ENCODE measurements around the gene MSMO1. TPM values are rescaled to one million over a fixed set of nuclear protein-coding genes. Genes with fewer than 3 reads are reported as not detected.

Gene MSMO1
- total RNA-seq, 2 experiments from 2014 or later, result 41.6 to 91.5 TPM

DNA sequence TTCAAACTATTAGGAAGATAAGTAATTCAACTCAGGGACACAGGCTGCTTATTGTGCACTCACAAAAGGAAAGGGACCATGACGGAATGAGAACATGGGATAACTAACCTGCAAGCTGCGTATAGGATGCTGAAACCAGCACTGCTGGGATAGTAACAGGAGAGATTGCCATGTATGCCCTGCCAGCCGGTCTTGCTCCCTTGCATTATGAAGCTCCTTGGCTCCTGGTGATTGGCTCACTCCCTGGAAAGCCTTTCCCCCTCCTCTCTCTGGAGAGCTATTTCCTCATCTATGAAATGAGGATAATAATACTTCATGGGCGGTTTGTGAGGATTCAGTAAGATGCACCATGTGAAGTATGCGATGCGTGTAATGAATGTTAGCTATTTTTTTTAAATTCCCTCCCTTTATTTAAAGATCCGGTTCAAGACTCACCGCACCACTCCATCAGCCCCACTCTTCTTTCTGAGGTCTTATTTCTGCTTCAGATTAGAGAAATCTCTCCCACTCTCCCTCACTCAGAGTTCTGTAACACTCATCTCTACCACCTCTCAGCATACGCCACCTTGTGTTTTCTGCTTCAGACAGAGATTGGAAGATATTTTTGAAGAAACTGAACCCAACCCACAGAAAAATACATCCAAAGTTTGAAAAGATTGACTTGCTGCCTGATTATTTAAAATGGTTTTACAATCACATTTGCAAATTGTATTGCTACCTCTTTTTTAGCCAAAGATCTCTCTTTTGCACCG is 18.4 kb downstream of the MSMO1 start:
- H3K79me2 ChIP-seq (ENCODE audit: insufficient read depth, low read depth, low read length), result no peaks in the 10 kb centered on the region
- CTCF ChIA-PET (ENCODE audit: unreplicated experiment), result interaction anchor here (1.0 to 1.1 kb wide), 2 partner anchors 18 to 215 kb away, joined by 4 to 5 read pairs; partner anchors contain the start of gene MSMO1
- no peaks in the 10 kb centered on the region for H3K9me2 ChIP-seq (ENCODE audit: insufficient read depth, low read length)
- peaks cover 2% of the 10 kb centered on the region; the same call in 1 of the 2 replicates for H4K20me1 ChIP-seq (ENCODE audit: insufficient read depth, low read length)
- peaks cover 33% of the 10 kb centered on the region for H3K36me3 ChIP-seq (ENCODE audit: insufficient read depth, low read length)
- H2AFZ ChIP-seq (ENCODE audit: low read length), result no peak overlapping the region
- no peak overlapping the region for H3K4me3 ChIP-seq (ENCODE audit: low read depth, low read length, poor library complexity, severe bottlenecking)
- no peak for TF ChIP-seq EZH2phosphoT487 (IDR thresholded peaks at IDR 0.05; ENCODE audit: borderline replicate concordance, low read depth, low read length)
- TF ChIP-seq, protein P1, sequence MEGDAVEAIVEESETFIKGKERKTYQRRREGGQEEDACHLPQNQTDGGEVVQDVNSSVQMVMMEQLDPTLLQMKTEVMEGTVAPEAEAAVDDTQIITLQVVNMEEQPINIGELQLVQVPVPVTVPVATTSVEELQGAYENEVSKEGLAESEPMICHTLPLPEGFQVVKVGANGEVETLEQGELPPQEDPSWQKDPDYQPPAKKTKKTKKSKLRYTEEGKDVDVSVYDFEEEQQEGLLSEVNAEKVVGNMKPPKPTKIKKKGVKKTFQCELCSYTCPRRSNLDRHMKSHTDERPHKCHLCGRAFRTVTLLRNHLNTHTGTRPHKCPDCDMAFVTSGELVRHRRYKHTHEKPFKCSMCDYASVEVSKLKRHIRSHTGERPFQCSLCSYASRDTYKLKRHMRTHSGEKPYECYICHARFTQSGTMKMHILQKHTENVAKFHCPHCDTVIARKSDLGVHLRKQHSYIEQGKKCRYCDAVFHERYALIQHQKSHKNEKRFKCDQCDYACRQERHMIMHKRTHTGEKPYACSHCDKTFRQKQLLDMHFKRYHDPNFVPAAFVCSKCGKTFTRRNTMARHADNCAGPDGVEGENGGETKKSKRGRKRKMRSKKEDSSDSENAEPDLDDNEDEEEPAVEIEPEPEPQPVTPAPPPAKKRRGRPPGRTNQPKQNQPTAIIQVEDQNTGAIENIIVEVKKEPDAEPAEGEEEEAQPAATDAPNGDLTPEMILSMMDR (conservative IDR thresholded peaks at IDR 0.05; ENCODE audit: low read length), result peak; percentile 64
- intact Hi-C loops (cut with micrococcal nuclease; ENCODE audit: unreplicated experiment), result loop anchor here (1.0 kb wide), 1 partner anchor 215 kb away; no protein-coding TSS in a partner anchor
- no peak overlapping the region for H3K27ac ChIP-seq (ENCODE audit: low read depth, low read length, poor library complexity, severe bottlenecking)
- H3K9me3 ChIP-seq (ENCODE audit: low read length), result no peaks in the 10 kb centered on the region
- POLR2A ChIA-PET, result interaction anchor here (0.5 to 1.6 kb wide), 5 partner anchors 12 to 281 kb away, joined by 3 to 8 read pairs (median 3); partner anchors contain the start of gene TMEM192
- BruUV-seq (replicated peaks), result no TSS peak
- H3K4me1 ChIP-seq (ENCODE audit: insufficient read depth, low read length, poor library complexity, severe bottlenecking), result no peaks in the 10 kb centered on the region
- no peak for DNase-seq (ENCODE audit: low spot score)
- H3K4me2 ChIP-seq (ENCODE audit: low read length), result no peak overlapping the region

DNA sequence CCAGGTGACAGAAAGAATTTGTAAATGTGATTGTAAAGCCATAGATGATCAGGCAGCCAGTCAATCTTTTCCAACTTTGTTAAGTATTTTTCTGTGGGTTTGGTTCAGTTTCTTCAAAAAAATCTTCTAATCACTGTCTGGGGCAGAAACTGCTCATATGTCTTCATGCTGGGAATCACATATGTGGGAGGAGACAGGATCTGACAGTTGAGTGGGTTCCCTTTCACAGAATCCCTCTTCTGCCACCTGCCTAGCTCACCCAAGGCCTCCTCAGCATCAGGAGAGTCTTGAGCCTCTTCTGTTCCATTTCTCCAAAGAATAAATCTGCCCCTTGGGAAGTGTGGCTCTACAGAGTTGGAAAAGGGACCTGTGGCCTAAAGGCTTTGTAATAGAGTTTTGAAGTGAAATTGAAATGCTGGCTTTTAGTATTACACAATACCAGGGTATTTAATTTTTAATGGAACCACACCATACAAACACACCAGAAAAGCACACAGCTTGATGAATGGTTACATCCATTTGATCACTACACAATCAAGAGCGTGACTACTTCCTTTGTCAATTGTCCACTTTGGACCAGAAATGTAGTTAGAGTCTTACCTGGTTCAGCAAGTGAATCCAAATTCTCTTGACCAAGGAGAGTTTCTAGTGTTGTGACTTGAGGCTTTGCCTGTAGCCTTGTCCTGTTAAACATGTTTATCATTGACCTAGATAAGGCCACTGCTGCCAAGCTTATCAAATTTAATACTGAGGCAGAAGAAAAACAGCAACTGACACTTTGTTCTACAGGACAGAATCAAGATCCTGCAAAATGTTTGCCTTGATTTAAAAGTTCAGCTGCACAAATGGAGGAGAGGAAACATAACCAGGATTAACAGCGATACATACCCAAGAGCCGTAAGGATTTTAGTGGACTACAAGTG is 20.4 kb downstream of the MSMO1 start:
- Histone ChIP-seq H2AFZ (ENCODE audit: low read length) (no peak overlapping the region), H3K79me2 (ENCODE audit: insufficient read depth, low read depth, low read length) (no peaks in the 10 kb centered on the region), H3K36me3 (ENCODE audit: insufficient read depth, low read length) (peaks cover 13% of the 10 kb centered on the region; the same call in 1 of the 2 replicates), H3K9me2 (ENCODE audit: insufficient read depth, low read length) (no peaks in the 10 kb centered on the region), H3K4me1 (ENCODE audit: insufficient read depth, low read length, poor library complexity, severe bottlenecking) (no peaks in the 10 kb centered on the region), H3K9me3 (ENCODE audit: low read length) (no peaks in the 10 kb centered on the region), H3K4me3 (ENCODE audit: low read depth, low read length, poor library complexity, severe bottlenecking) (no peak overlapping the region), H4K20me1 (ENCODE audit: insufficient read depth, low read length) (no peaks in the 10 kb centered on the region), H3K27ac (ENCODE audit: low read depth, low read length, poor library complexity, severe bottlenecking) (no peak overlapping the region), H3K4me2 (ENCODE audit: low read length) (no peak overlapping the region)
- intact Hi-C loops (cut with micrococcal nuclease; ENCODE audit: unreplicated experiment), result no loop called here
- ChIA-PET CTCF (ENCODE audit: unreplicated experiment) (no interaction called here), POLR2A (interaction anchor here (1.1 kb wide), 1 partner anchor 139 kb away, joined by 3 read pairs; no protein-coding TSS in a partner anchor)
- no peak for TF ChIP-seq EZH2phosphoT487 (IDR thresholded peaks at IDR 0.05; ENCODE audit: borderline replicate concordance, low read depth, low read length)
- TF ChIP-seq, protein P1 (conservative IDR thresholded peaks at IDR 0.05; ENCODE audit: low read length), result no peak
- no peak for DNase-seq (ENCODE audit: low spot score)
- BruUV-seq (replicated peaks), result no TSS peak

All from OCI-LY7 (cell line).